Endothelial cell of umbilical vein (primary cell): ENCODE data around the gene ST6GALNAC2.

Source experiments
- EZH2 ChIP-seq: IDR thresholded peaks from 2 replicates; pipeline ENCODE4 v1.6.1; 2012; ENCODE audit warnings: borderline replicate concordance, low read depth, mild to moderate bottlenecking, moderate library complexity, low read length, inconsistent platforms; ENCODE audit not compliant: severe bottlenecking
- FOS ChIP-seq: IDR thresholded peaks from 2 replicates; pipeline ENCODE4 v1.6.1; 2011; ENCODE audit warnings: mild to moderate bottlenecking, low read length, moderate library complexity, borderline replicate concordance; ENCODE audit not compliant: insufficient read depth
- MAX ChIP-seq: IDR thresholded peaks from 2 replicates; pipeline ENCODE4 v1.6.1; 2011; ENCODE audit not compliant: insufficient read depth, insufficient read length
- MYC ChIP-seq: IDR thresholded peaks from one replicate; pipeline ENCODE4 v1.6.1; 2011; ENCODE audit warnings: mild to moderate bottlenecking, low read depth, low read length
- POLR2A ChIP-seq: IDR thresholded peaks from 2 replicates; pipeline ENCODE4 v1.6.1; 2012; ENCODE audit warnings: low read depth, mild to moderate bottlenecking, control low read depth, low read length
- POLR2AphosphoS5 ChIP-seq: IDR thresholded peaks from 2 replicates; pipeline ENCODE4 v1.6.1; 2012; ENCODE audit warnings: low read depth, mild to moderate bottlenecking, control low read depth, low read length, moderate library complexity; ENCODE audit not compliant: insufficient read depth
- TF ChIP-seq, protein P1 (sequence below), 2 donors: IDR thresholded peaks; 1 replicate in 1 of 2; 2 replicates in 1 of 2; pipeline ENCODE4 v1.5.1; 2011; ENCODE audit warnings: low read length in 2 of 2, mild to moderate bottlenecking in 2 of 2, moderate library complexity in 2 of 2, control low read depth in 1 of 2, inconsistent platforms in 1 of 2, low read depth in 1 of 2; ENCODE audit not compliant: insufficient read depth in 1 of 2; ENCODE audit errors: extremely low read depth in 1 of 2

- TF ChIP-seq, protein P1, sequence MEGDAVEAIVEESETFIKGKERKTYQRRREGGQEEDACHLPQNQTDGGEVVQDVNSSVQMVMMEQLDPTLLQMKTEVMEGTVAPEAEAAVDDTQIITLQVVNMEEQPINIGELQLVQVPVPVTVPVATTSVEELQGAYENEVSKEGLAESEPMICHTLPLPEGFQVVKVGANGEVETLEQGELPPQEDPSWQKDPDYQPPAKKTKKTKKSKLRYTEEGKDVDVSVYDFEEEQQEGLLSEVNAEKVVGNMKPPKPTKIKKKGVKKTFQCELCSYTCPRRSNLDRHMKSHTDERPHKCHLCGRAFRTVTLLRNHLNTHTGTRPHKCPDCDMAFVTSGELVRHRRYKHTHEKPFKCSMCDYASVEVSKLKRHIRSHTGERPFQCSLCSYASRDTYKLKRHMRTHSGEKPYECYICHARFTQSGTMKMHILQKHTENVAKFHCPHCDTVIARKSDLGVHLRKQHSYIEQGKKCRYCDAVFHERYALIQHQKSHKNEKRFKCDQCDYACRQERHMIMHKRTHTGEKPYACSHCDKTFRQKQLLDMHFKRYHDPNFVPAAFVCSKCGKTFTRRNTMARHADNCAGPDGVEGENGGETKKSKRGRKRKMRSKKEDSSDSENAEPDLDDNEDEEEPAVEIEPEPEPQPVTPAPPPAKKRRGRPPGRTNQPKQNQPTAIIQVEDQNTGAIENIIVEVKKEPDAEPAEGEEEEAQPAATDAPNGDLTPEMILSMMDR (IDR thresholded peaks at IDR 0.05; ENCODE audit: extremely low read depth in 1 of 2, insufficient read depth in 1 of 2, low read depth in 1 of 2, low read length in 2 of 2): no peak
- no peak for TF ChIP-seq POLR2A
- no peak for TF ChIP-seq MAX
- TF ChIP-seq EZH2: no peak
- no peak for TF ChIP-seq MYC
- no peak for TF ChIP-seq POLR2AphosphoS5
- TF ChIP-seq FOS: no peak
Measured at GRCh38 chr17:76544546-76545365, 40.9 kb downstream of the ST6GALNAC2 start.
